ENCODE measurements around the gene DPYD. TPM values are rescaled to one million over a fixed set of nuclear protein-coding genes. Genes with fewer than 3 reads are reported as not detected.
"Not testable (repeated sequence)": the region's sequence is repeated elsewhere in the genome, so short reads cannot be mapped to it uniquely, and the experiment has no call there.

Gene DPYD
- total RNA-seq, 1 donor from 2014 or later = 12.8 TPM

DNA sequence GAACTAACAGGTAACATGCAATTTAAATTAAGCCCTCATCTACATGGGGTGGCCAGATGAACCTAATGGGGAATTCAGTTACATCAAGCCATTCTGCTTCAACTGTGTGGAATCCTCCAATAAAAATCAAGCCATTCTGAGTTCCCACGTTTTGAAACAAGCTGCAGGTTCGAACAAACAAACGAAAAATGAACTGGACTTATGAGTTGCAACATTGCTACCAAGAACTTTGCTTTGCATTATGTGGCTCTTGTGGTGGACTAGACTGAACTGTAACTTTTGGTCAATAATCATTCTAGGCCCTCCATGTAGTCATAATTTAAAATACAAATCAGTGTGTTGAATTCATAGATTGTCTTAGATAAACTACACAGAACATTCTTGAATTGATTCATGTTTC is 682.0 kb downstream of the DPYD start:
- no peaks in the 10 kb centered on the region for H3K27me3 Mint-ChIP-seq (ENCODE audit: unreplicated experiment)
- TF ChIP-seq, protein P1, sequence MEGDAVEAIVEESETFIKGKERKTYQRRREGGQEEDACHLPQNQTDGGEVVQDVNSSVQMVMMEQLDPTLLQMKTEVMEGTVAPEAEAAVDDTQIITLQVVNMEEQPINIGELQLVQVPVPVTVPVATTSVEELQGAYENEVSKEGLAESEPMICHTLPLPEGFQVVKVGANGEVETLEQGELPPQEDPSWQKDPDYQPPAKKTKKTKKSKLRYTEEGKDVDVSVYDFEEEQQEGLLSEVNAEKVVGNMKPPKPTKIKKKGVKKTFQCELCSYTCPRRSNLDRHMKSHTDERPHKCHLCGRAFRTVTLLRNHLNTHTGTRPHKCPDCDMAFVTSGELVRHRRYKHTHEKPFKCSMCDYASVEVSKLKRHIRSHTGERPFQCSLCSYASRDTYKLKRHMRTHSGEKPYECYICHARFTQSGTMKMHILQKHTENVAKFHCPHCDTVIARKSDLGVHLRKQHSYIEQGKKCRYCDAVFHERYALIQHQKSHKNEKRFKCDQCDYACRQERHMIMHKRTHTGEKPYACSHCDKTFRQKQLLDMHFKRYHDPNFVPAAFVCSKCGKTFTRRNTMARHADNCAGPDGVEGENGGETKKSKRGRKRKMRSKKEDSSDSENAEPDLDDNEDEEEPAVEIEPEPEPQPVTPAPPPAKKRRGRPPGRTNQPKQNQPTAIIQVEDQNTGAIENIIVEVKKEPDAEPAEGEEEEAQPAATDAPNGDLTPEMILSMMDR (IDR thresholded peaks at IDR 0.05; ENCODE audit: partially characterized antibody, unreplicated experiment) = no peak
- H3K27ac Mint-ChIP-seq (ENCODE audit: unreplicated experiment) = no peak overlapping the region
- no peak overlapping the region for H3K4me3 Mint-ChIP-seq (ENCODE audit: unreplicated experiment)
- peaks cover 12% of the 10 kb centered on the region for H3K4me1 Mint-ChIP-seq (ENCODE audit: low read depth, unreplicated experiment)
- DNase-seq = no peak
- H3K36me3 Mint-ChIP-seq (ENCODE audit: unreplicated experiment) = no peaks in the 10 kb centered on the region
- no peaks in the 10 kb centered on the region for H3K9me3 Mint-ChIP-seq (ENCODE audit: unreplicated experiment)

DNA sequence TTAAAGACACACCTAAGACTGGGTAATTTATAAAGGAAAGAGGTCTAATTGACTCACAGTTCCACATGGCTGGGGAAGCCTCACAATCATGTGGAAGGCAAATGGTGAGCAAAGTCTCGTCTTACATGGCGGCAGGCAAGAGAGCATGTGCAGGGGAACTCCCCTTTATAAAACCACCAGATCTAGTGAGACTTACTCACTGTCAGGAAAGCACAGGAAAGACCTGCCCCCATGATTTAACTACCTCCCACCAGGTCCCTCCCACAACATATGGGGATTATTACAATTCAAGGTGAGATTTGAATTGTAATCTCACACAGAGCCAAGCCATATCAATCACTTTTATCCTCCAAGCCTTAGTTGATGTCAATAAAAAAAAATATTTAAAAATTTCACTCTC is 689.5 kb downstream of the DPYD start:
- H3K27me3 Mint-ChIP-seq (ENCODE audit: unreplicated experiment) = not testable (repeated sequence)

DNA sequence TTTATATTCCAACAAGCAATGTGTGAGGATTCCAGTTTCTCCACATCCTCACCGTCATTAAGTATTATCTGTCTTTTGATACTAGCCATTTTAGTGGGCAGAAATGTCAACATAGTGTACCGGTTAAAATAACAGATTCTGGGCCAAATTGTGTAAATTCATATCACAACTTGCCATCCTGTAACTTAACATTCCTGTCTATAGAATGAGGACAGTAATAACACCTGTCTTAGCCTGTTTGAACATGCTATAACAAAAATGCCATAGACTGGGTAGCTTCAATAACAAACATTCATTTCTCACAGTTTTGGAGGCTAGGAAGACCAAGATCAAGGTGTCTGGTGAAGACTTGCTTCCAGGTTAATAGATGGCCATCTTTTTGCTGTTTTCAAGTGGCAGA is 708.2 kb downstream of the DPYD start:
- no peaks in the 10 kb centered on the region for H3K9me3 Mint-ChIP-seq (ENCODE audit: unreplicated experiment)
- no peaks in the 10 kb centered on the region for H3K4me1 Mint-ChIP-seq (ENCODE audit: low read depth, unreplicated experiment)
- no peak for DNase-seq
- H3K4me3 Mint-ChIP-seq (ENCODE audit: unreplicated experiment) = no peak overlapping the region
- TF ChIP-seq, protein P1 (IDR thresholded peaks at IDR 0.05; ENCODE audit: partially characterized antibody, unreplicated experiment) = no peak
- no peaks in the 10 kb centered on the region for H3K27me3 Mint-ChIP-seq (ENCODE audit: unreplicated experiment)
- H3K27ac Mint-ChIP-seq (ENCODE audit: unreplicated experiment) = no peak overlapping the region
- no peaks in the 10 kb centered on the region for H3K36me3 Mint-ChIP-seq (ENCODE audit: unreplicated experiment)

More for the DNA sequence above, 689.5 kb downstream of the DPYD start:
- not testable (repeated sequence) for H3K36me3 Mint-ChIP-seq (ENCODE audit: unreplicated experiment); H3K9me3 Mint-ChIP-seq (ENCODE audit: unreplicated experiment); H3K27ac Mint-ChIP-seq (ENCODE audit: unreplicated experiment); H3K4me1 Mint-ChIP-seq (ENCODE audit: low read depth, unreplicated experiment); H3K4me3 Mint-ChIP-seq (ENCODE audit: unreplicated experiment); DNase-seq

DNA sequence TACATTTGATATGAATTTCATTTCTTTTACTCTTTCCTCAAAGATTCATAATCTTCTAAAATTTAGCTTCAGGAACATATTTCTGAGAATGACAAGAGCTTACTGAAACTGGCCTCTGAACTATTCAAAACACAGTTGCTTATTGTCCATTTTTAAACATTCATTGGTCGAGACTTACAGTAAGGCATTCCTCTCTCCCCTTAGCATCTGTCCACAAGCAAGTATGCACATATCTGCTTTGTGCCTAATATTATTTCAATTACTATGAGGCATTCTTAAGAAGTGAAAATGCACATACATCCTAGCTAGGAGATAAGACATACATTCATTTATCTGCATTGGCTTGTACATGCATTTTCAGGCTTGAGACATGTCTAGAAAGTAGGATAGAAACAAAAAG is 710.5 kb downstream of the DPYD start:
- TF ChIP-seq, protein P1 (IDR thresholded peaks at IDR 0.05; ENCODE audit: partially characterized antibody, unreplicated experiment) = no peak
- Mint-ChIP-seq H3K36me3 (ENCODE audit: unreplicated experiment) (no peaks in the 10 kb centered on the region), H3K4me1 (ENCODE audit: low read depth, unreplicated experiment) (no peaks in the 10 kb centered on the region), H3K9me3 (ENCODE audit: unreplicated experiment) (no peaks in the 10 kb centered on the region), H3K27me3 (ENCODE audit: unreplicated experiment) (no peaks in the 10 kb centered on the region), H3K4me3 (ENCODE audit: unreplicated experiment) (no peak overlapping the region), H3K27ac (ENCODE audit: unreplicated experiment) (no peak overlapping the region)
- DNase-seq = no peak

DNA sequence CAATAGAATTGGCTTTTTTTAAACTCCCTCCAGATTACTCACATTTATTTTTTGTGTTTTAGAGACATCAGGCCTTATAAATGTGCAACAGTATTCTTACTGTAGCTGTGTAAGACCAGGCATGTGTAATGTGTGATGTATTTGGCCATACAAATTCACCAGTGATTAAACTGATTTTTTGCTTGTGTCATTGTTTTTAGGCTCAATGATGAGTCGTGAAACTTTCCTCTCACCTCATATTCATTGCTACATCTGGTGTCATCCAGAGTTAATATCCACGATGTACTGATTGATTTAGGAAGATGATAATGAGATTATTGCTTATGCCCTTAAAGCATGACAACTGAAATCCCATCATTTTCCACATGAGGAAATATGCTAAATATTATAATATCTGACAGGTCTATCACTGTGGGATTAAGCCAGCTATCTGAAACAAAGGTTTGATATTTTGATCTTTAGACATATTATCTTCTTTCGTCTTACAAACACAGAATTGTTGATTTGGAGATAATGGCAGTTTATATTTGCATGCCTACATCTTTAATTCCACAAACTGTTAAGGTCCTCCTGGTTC is 711.4 kb downstream of the DPYD start:
- TF ChIP-seq, protein P1 (IDR thresholded peaks at IDR 0.05; ENCODE audit: partially characterized antibody, unreplicated experiment) = no peak
- H3K4me3 Mint-ChIP-seq (ENCODE audit: unreplicated experiment) = no peak overlapping the region
- DNase-seq = no peak
- H3K9me3 Mint-ChIP-seq (ENCODE audit: unreplicated experiment) = no peaks in the 10 kb centered on the region
- no peaks in the 10 kb centered on the region for H3K27me3 Mint-ChIP-seq (ENCODE audit: unreplicated experiment)
- no peaks in the 10 kb centered on the region for H3K36me3 Mint-ChIP-seq (ENCODE audit: unreplicated experiment)
- H3K4me1 Mint-ChIP-seq (ENCODE audit: low read depth, unreplicated experiment) = no peaks in the 10 kb centered on the region
- no peak overlapping the region for H3K27ac Mint-ChIP-seq (ENCODE audit: unreplicated experiment)

All from glutamatergic neuron (in vitro differentiated cells).